Neuronal stem cell (in vitro differentiated cells): ENCODE measurements around the gene KCNJ6. TPM values are rescaled to one million over a fixed set of nuclear protein-coding genes. Genes with fewer than 3 reads are reported as not detected.

Experiments
- DNase-seq: peaks from one replicate; pipeline ENCODE4 v3.0.0-alpha.2; 2013; ENCODE audit warnings: low spot score
- H2AFZ ChIP-seq: one replicate; pipeline ENCODE4 v1.6.1; 2013; ENCODE audit warnings: mild to moderate bottlenecking, low read length, inconsistent platforms
- H2AK5ac ChIP-seq: 2 replicates; pipeline ENCODE4 v1.6.1; 2013; ENCODE audit warnings: low read depth, mild to moderate bottlenecking, inconsistent platforms, low read length, moderate library complexity, mixed read lengths
- H2BK120ac ChIP-seq: 2 replicates; pipeline ENCODE4 v1.6.1; 2013; ENCODE audit warnings: low read depth, mild to moderate bottlenecking, inconsistent platforms, low read length, moderate library complexity, mixed read lengths
- H2BK12ac ChIP-seq: one replicate; pipeline ENCODE4 v1.6.1; 2013; ENCODE audit warnings: low read length, inconsistent platforms
- H2BK15ac ChIP-seq: 2 replicates; pipeline ENCODE4 v1.6.1; 2013; ENCODE audit warnings: mild to moderate bottlenecking, low read length, inconsistent platforms, mixed read lengths
- H2BK5ac ChIP-seq: one replicate; pipeline ENCODE4 v1.6.1; 2013; ENCODE audit warnings: inconsistent platforms, mild to moderate bottlenecking, low read length, moderate library complexity
- H3K14ac ChIP-seq: one replicate; pipeline ENCODE4 v1.6.1; 2013; ENCODE audit warnings: low read length, inconsistent platforms
- H3K18ac ChIP-seq: 2 replicates; pipeline ENCODE4 v1.6.1; 2013; ENCODE audit warnings: low read length, inconsistent platforms
- H3K23ac ChIP-seq: 2 replicates; pipeline ENCODE4 v1.6.1; 2013; ENCODE audit warnings: low read depth, mild to moderate bottlenecking, mixed read lengths, low read length, inconsistent platforms; ENCODE audit not compliant: poor library complexity
- H3K27ac ChIP-seq: replicated peaks from 3 replicates; pipeline ENCODE4 v1.5.1; 2013; ENCODE audit warnings: low read length, inconsistent platforms
- H3K27me3 ChIP-seq, 3 experiments: 2 replicates each; pipeline ENCODE4 v1.6.1; 2013; ENCODE audit warnings: low read length in 3 of 3, mild to moderate bottlenecking in 2 of 3, inconsistent platforms in 1 of 3, low read depth in 1 of 3, mixed read lengths in 1 of 3, moderate library complexity in 1 of 3; ENCODE audit not compliant: control insufficient read depth in 3 of 3, insufficient read depth in 3 of 3
- H3K36me3 ChIP-seq, 2 donors: replicated peaks in 1 of 2; 2 replicates each; pipeline ENCODE4 v1.6.1; 2013; ENCODE audit warnings: low read length in 2 of 2; ENCODE audit not compliant: control insufficient read depth in 2 of 2, insufficient read depth in 2 of 2
- H3K4ac ChIP-seq: 2 replicates; pipeline ENCODE4 v1.6.1; 2013; ENCODE audit warnings: inconsistent platforms, mild to moderate bottlenecking, low read length, moderate library complexity
- H3K4me1 ChIP-seq, 2 donors: 1 replicate in 1 of 2; 2 replicates in 1 of 2; pipeline ENCODE4 v1.6.1; 2013; ENCODE audit warnings: low read length in 2 of 2, low read depth in 1 of 2; ENCODE audit not compliant: control insufficient read depth in 2 of 2, insufficient read depth in 1 of 2
- H3K4me2 ChIP-seq: one replicate; pipeline ENCODE4 v1.6.1; 2013; ENCODE audit warnings: mild to moderate bottlenecking, low read length, inconsistent platforms; ENCODE audit not compliant: insufficient read depth, poor library complexity, severe bottlenecking
- H3K4me3 ChIP-seq, 2 donors: 2 replicates each; pipeline ENCODE4 v1.5.1; 2013; ENCODE audit warnings: low read length in 2 of 2, mild to moderate bottlenecking in 2 of 2, inconsistent platforms in 1 of 2, moderate library complexity in 1 of 2
- H3K79me1 ChIP-seq: one replicate; pipeline ENCODE4 v1.6.1; 2013; ENCODE audit warnings: low read depth, mild to moderate bottlenecking, inconsistent platforms, low read length, moderate library complexity
- H3K9ac ChIP-seq: one replicate; pipeline ENCODE4 v1.6.1; 2013; ENCODE audit warnings: mild to moderate bottlenecking, low read depth, low read length, inconsistent platforms; ENCODE audit not compliant: poor library complexity
- H3K9me3 ChIP-seq, 2 donors: replicated peaks in 1 of 2; 2 replicates each; pipeline versions ENCODE3 to v1.6.1; 2013; ENCODE audit warnings: low read length in 2 of 2, mild to moderate bottlenecking in 2 of 2, inconsistent platforms in 1 of 2, low read depth in 1 of 2, mixed read lengths in 1 of 2, moderate library complexity in 1 of 2; ENCODE audit not compliant: control insufficient read depth in 2 of 2, insufficient read depth in 1 of 2
- H4K8ac ChIP-seq: one replicate; pipeline ENCODE4 v1.6.1; 2013; ENCODE audit warnings: low read depth, mild to moderate bottlenecking, inconsistent platforms, low read length, moderate library complexity
- H4K91ac ChIP-seq: one replicate; pipeline ENCODE4 v1.6.1; 2013; ENCODE audit warnings: low read length, low read depth, mild to moderate bottlenecking, inconsistent platforms; ENCODE audit not compliant: poor library complexity
- WGBS, 2 donors: extraction: QIAGEN DNeasy Blood & Tissue Kit; methylation state at CpG; one replicate each; pipeline ENCODE4 v1.1.7; 2013; ENCODE audit warnings: missing lambda C conversion rate in 2 of 2, mixed read lengths in 1 of 2; ENCODE audit not compliant: insufficient read length in 2 of 2, insufficient replicate concordance in 1 of 2; ENCODE audit errors: extremely low coverage in 2 of 2; 5-methylcytosine and 5-hydroxymethylcytosine counted together
- polyA plus RNA-seq, 2 experiments: library from polyadenylated mRNA; stranded (reverse); fragments of 200-250 nt; gene quantifications; one replicate each; pipeline ENCODE4 v1.2.3, GENCODE V29; 2013

Gene KCNJ6
- under 0.01 TPM for polyA plus RNA-seq (2013, experiment 1 of 2)
- polyA plus RNA-seq (2013, experiment 2 of 2), result 0.01 TPM

- Histone ChIP-seq H3K4me3 (peak within 1 kb of the TSS; percentile 43 to 84), H4K8ac (no peak within 1 kb of the TSS), H2AFZ (peak within 1 kb of the TSS; percentile 94), H3K4ac (no peak within 1 kb of the TSS), H4K91ac (no peak within 1 kb of the TSS), H3K36me3 (no peaks in the 10 kb centered on the region), H3K9ac (peak within 1 kb of the TSS; percentile 85), H2BK5ac (no peak within 1 kb of the TSS), H3K14ac (peak within 1 kb of the TSS; percentile 90), H3K27me3 (peaks cover 9 to 41% (median 17%) of the 10 kb centered on the region in 3 experiments), H2BK15ac (no peak within 1 kb of the TSS), H3K4me1 (peaks cover 5 to 11% of the 10 kb centered on the region in 2 donors), H3K79me1 (no peaks in the 10 kb centered on the region), H2BK12ac (no peak within 1 kb of the TSS), H2BK120ac (no peak within 1 kb of the TSS), H3K27ac (no peak within 1 kb of the TSS), H3K4me2 (peak within 1 kb of the TSS; percentile 100), H3K23ac (peak within 1 kb of the TSS; percentile 80), H3K9me3 (no peaks in the 10 kb centered on the region), H3K18ac (peak within 1 kb of the TSS; percentile 89), H2AK5ac (no peak within 1 kb of the TSS)
- peak; percentile 77 for DNase-seq
- whole genome bisulfite sequencing, 2 donors, result no CpG with 5 or more reads among the region's 56 CpGs
These were observed at the start of gene KCNJ6 for GRCh38 chr21:37916310-37917051. KCNJ6 (minus strand) TSS chr21:37916457; CDS start chr21:37840682, 75,775 bp downstream.

- no peaks in the 10 kb centered on the region for H3K36me3 ChIP-seq
- peaks cover 0 to 2% (median 0%) of the 10 kb centered on the region in 3 experiments for H3K27me3 ChIP-seq
- H3K23ac ChIP-seq, result no peak overlapping the region
- no peak overlapping the region for H2BK15ac ChIP-seq
- H3K14ac ChIP-seq, result no peak overlapping the region
- no peak overlapping the region for H2BK120ac ChIP-seq
- no peaks in the 10 kb centered on the region for H3K4me1 ChIP-seq
- H4K91ac ChIP-seq, result no peak overlapping the region
- H2AFZ ChIP-seq, result no peak overlapping the region
- H3K4me2 ChIP-seq, result no peak overlapping the region
- no peak overlapping the region for H3K9ac ChIP-seq
- H2BK12ac ChIP-seq, result no peak overlapping the region
- H3K9me3 ChIP-seq, result no peaks in the 10 kb centered on the region
- WGBS, 2 donors, result no CpG with 5 or more reads among the region's 11 CpGs
- H2BK5ac ChIP-seq, result no peak overlapping the region
- H3K4me3 ChIP-seq, result no peak overlapping the region
- H3K27ac ChIP-seq, result no peak overlapping the region
- DNase-seq, result no peak
- H4K8ac ChIP-seq, result no peak overlapping the region
- H2AK5ac ChIP-seq, result no peak overlapping the region
- H3K4ac ChIP-seq, result no peak overlapping the region
- H3K79me1 ChIP-seq, result no peaks in the 10 kb centered on the region
- peak overlapping the region; percentile 67 for H3K18ac ChIP-seq
These were observed 49.0 kb upstream of the KCNJ6 start for GRCh38 chr21:37965088-37965805.

GRCh38 chr21:37958537-37958936, 42.3 kb upstream of the KCNJ6 start:
- Histone ChIP-seq H3K79me1 (no peaks in the 10 kb centered on the region), H2BK120ac (no peak overlapping the region), H3K27me3 (peaks cover 0 to 9% (median 2%) of the 10 kb centered on the region in 3 experiments), H3K14ac (no peak overlapping the region), H2BK12ac (no peak overlapping the region), H4K91ac (no peak overlapping the region), H2AK5ac (no peak overlapping the region), H3K23ac (no peak overlapping the region), H2BK15ac (no peak overlapping the region), H4K8ac (no peak overlapping the region), H3K27ac (no peak overlapping the region), H2AFZ (no peak overlapping the region), H3K36me3 (no peaks in the 10 kb centered on the region), H3K4ac (no peak overlapping the region), H3K9me3 (no peaks in the 10 kb centered on the region), H3K18ac (no peak overlapping the region), H3K4me2 (no peak overlapping the region), H3K9ac (no peak overlapping the region), H3K4me1 (no peaks in the 10 kb centered on the region), H3K4me3 (no peak overlapping the region), H2BK5ac (no peak overlapping the region)
- DNase-seq, result no peak
- WGBS, 2 donors, result no CpG with 5 or more reads among the region's 3 CpGs

GRCh38 chr21:37956772-37957171, 40.5 kb upstream of the KCNJ6 start:
- H3K4me1 ChIP-seq, result peaks cover 0 to 3% of the 10 kb centered on the region in 2 donors
- H3K4ac ChIP-seq, result no peak overlapping the region
- H3K14ac ChIP-seq, result no peak overlapping the region
- H3K23ac ChIP-seq, result no peak overlapping the region
- no peaks in the 10 kb centered on the region for H3K36me3 ChIP-seq
- H3K27ac ChIP-seq, result no peak overlapping the region
- H4K8ac ChIP-seq, result no peak overlapping the region
- no peak overlapping the region for H3K18ac ChIP-seq
- no peak overlapping the region for H2AFZ ChIP-seq
- no peaks in the 10 kb centered on the region for H3K79me1 ChIP-seq
- H3K9me3 ChIP-seq, result no peaks in the 10 kb centered on the region
- no peak overlapping the region for H2BK120ac ChIP-seq
- H3K4me3 ChIP-seq, result no peak overlapping the region
- H3K4me2 ChIP-seq, result no peak overlapping the region
- H2AK5ac ChIP-seq, result no peak overlapping the region
- no peak overlapping the region for H4K91ac ChIP-seq
- no peak overlapping the region for H3K9ac ChIP-seq
- no peak overlapping the region for H2BK5ac ChIP-seq
- H3K27me3 ChIP-seq, result peaks cover 0 to 9% (median 2%) of the 10 kb centered on the region in 3 experiments
- no peak for DNase-seq
- WGBS, 2 donors, result no CpG with 5 or more reads among the region's 9 CpGs
- no peak overlapping the region for H2BK15ac ChIP-seq
- no peak overlapping the region for H2BK12ac ChIP-seq
